ENCODE measurements around the gene MMP14. TPM values are rescaled to one million over a fixed set of nuclear protein-coding genes. Genes with fewer than 3 reads are reported as not detected.
A peak's percentile ranks its signal among the peaks of the same experiment; 100 is the strongest.

The MMP14 gene
- total and polyA plus RNA-seq, 9 of the 15 experiments (the other 6 are each of a cell fraction or from before 2014, with no cell fraction given) = 0.36 to 5.8 (median 1.3) TPM; not detected in 2

GRCh38 chr14:22852940-22853767 lies 16.8 kb downstream of the MMP14 start (continued):
- TF ChIP-seq CREB1 (IDR thresholded peaks at IDR 0.05) = no peak
- no peak for TF ChIP-seq CREB1 (CRISPR knock-in tag; IDR thresholded peaks at IDR 0.05)
- TF ChIP-seq HOXB6 (CRISPR knock-in tag; IDR thresholded peaks at IDR 0.05; ENCODE audit: borderline replicate concordance) = no peak
- peak; percentile 59; the same call in 1 of the 2 replicates for TF ChIP-seq HNRNPL (IDR thresholded peaks at IDR 0.05; ENCODE audit: low read depth, low read length)
- 0 out of 2 replicates have a peak, but pooled peaks have one; percentile 18 for TF ChIP-seq HLTF (IDR thresholded peaks at IDR 0.05)
- no peak for TF ChIP-seq PREB (CRISPR knock-in tag; IDR thresholded peaks at IDR 0.05)
- no peak for TF ChIP-seq TRIM24 (IDR thresholded peaks at IDR 0.05)
- peak; percentile 90 for TF ChIP-seq HMGXB4 (CRISPR knock-in tag; IDR thresholded peaks at IDR 0.05)
- peak; percentile 43; the same call in 1 of the 2 replicates for TF ChIP-seq ZNF511 (CRISPR knock-in tag; IDR thresholded peaks at IDR 0.05)
- TF ChIP-seq PRDM10 (IDR thresholded peaks at IDR 0.05; ENCODE audit: partially characterized antibody) = peak; percentile 90
- peak; percentile 62; the same call in 1 of the 2 replicates for TF ChIP-seq EP400 (IDR thresholded peaks at IDR 0.05)
- no peak for TF ChIP-seq TCF7L2 (IDR thresholded peaks at IDR 0.05; ENCODE audit: low read depth, low read length)
- TF ChIP-seq ZNF696 (CRISPR knock-in tag; conservative IDR thresholded peaks at IDR 0.05) = no peak
- peak; percentile 69; the same call in 1 of the 2 replicates for TF ChIP-seq ADNP (tag; IDR thresholded peaks at IDR 0.05)
- TF ChIP-seq FOXK1 (CRISPR knock-in tag; IDR thresholded peaks at IDR 0.05; ENCODE audit: borderline replicate concordance) = peak; percentile 34; the same call in 1 of the 2 replicates
- TF ChIP-seq JUND (IDR thresholded peaks at IDR 0.05; ENCODE audit: borderline replicate concordance, low read depth, low read length) = no peak
- peak; percentile 21; the same call in 2 of the 3 replicates for TF ChIP-seq JUND (tag; IDR thresholded peaks at IDR 0.05; ENCODE audit: borderline replicate concordance, low read depth, low read length)
- peak; percentile 38; the same call in 1 of the 2 replicates for TF ChIP-seq DPF2 (IDR thresholded peaks at IDR 0.05)

Data from K562 (cell line).